ENCODE results near the gene SLC2A5. TPM values are rescaled to one million over a fixed set of nuclear protein-coding genes. Genes with fewer than 3 reads are reported as not detected.

The SLC2A5 gene
- total RNA-seq, 6 experiments from 2014 or later, result 0.10 to 0.83 (median 0.18) TPM; not detected in 1

DNA sequence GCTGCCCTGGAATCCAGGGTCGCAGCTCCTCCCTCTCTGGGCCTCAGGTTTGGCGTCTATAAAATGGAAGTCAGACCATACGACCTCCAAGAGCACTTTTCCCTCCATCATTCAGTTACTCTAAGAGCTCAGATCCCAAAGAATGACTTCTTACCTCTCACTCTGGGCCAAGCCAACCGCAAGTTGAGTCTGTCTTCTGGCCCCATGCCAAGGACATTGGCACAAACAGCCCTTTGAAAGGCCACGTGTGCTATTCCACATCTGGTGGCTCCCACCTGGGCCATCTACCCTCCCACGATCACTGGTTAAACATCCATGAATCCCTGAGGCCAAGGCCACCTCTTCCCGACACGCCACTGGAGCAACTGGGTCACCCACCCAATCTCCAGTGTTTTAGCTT, 55.6 kb downstream of the SLC2A5 start:
- Mint-ChIP-seq H3K9me3 (no peaks in the 10 kb centered on the region), H3K4me3 (no peak overlapping the region), H3K36me3 (ENCODE audit: low read depth) (no peaks in the 10 kb centered on the region), H3K27ac (no peak overlapping the region), H3K27me3 (ENCODE audit: insufficient read depth) (peaks cover 24% of the 10 kb centered on the region), H3K4me1 (ENCODE audit: low read depth) (0 out of 2 replicates have a peak, but pooled peaks cover 6% of the 10 kb centered on the region)
- no peak for DNase-seq
- TF ChIP-seq, protein P1, sequence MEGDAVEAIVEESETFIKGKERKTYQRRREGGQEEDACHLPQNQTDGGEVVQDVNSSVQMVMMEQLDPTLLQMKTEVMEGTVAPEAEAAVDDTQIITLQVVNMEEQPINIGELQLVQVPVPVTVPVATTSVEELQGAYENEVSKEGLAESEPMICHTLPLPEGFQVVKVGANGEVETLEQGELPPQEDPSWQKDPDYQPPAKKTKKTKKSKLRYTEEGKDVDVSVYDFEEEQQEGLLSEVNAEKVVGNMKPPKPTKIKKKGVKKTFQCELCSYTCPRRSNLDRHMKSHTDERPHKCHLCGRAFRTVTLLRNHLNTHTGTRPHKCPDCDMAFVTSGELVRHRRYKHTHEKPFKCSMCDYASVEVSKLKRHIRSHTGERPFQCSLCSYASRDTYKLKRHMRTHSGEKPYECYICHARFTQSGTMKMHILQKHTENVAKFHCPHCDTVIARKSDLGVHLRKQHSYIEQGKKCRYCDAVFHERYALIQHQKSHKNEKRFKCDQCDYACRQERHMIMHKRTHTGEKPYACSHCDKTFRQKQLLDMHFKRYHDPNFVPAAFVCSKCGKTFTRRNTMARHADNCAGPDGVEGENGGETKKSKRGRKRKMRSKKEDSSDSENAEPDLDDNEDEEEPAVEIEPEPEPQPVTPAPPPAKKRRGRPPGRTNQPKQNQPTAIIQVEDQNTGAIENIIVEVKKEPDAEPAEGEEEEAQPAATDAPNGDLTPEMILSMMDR (IDR thresholded peaks at IDR 0.05), result no peak

DNA sequence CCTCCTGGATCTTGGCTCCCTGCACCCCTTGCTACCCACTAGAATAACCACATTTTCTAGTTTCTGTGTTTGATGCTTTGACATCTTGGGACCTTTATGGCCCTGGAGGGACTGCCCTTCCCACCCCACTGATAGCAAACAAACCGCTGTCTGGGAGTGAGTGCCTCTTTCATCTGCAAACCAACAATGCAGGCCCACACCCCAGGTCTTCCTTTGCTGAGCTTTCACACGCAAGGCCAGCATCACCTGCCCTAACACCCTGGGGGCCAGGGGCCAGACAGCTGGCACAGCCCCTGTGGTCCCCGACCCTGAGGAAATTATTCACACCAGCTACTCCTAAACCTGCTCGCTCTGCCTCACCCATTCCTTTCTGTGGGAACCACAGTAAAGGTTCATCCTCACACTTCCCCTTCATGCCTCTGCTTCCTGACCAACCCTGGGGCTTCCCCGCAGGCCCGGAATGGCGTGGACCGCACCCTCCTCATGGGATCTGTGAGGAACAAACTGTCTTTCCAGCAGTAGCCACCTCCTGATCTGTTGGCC, 58.6 kb downstream of the SLC2A5 start:
- no peak overlapping the region for H3K27ac Mint-ChIP-seq
- no peaks in the 10 kb centered on the region for H3K36me3 Mint-ChIP-seq (ENCODE audit: low read depth)
- TF ChIP-seq, protein P1 (IDR thresholded peaks at IDR 0.05), result no peak
- 0 out of 2 replicates have a peak, but pooled peaks cover 6% of the 10 kb centered on the region for H3K4me1 Mint-ChIP-seq (ENCODE audit: low read depth)
- H3K27me3 Mint-ChIP-seq (ENCODE audit: insufficient read depth), result peaks cover 11% of the 10 kb centered on the region; the same call in 1 of the 2 replicates
- no peaks in the 10 kb centered on the region for H3K9me3 Mint-ChIP-seq
- H3K4me3 Mint-ChIP-seq, result no peak overlapping the region
- no peak for DNase-seq

DNA sequence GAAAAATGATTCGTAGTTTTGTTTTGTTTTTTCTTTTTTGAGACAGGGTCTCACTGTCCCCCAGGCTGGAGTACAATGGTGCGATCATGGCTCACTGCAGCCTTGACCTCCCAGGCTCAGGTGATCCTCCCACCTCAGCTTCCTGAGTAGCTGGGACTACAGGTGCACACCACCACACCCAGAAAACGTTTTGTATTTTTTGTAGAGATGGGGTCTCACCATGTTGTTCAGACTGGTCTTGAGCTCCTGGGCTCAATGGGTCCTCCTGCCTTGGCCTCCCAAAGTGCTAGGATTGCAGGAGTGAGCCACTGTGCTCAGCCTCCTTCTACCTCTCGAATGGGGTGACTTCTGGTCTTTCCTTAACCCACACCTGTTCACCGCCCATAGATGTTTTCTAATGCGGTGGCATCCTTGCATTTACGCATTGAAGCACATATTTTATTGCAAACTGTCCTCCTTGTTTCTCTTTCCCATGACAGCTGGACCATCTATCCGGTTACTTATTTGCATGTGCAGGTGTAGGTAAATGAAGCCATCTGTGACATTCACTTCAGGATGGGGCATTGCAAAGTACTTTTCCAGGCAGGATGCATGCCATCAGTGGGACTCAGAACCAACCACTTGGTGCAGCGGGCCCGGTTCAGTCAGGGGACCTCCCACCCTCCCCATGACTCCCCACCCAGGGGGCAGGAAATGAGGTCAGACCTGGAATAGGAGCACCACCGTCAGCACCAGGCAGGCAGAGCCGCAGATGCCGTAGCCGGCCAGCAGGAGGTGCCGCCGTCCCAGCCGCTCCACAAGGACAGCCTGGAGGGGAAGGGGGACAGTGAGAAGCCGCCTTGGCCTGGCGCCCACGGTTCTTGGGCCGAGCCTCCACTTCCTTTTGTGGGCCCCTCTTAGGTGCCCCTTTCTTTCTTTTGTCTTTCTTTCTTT, 59.7 kb downstream of the SLC2A5 start:
- Mint-ChIP-seq H3K4me3 (no peak overlapping the region), H3K27me3 (ENCODE audit: insufficient read depth) (peaks cover 9% of the 10 kb centered on the region; the same call in 1 of the 2 replicates), H3K27ac (no peak overlapping the region), H3K36me3 (ENCODE audit: low read depth) (no peaks in the 10 kb centered on the region), H3K4me1 (ENCODE audit: low read depth) (peaks cover 12% of the 10 kb centered on the region; the same call in 1 of the 2 replicates), H3K9me3 (no peaks in the 10 kb centered on the region)
- TF ChIP-seq, protein P1 (IDR thresholded peaks at IDR 0.05), result peak; percentile 79
- no peak for DNase-seq

DNA sequence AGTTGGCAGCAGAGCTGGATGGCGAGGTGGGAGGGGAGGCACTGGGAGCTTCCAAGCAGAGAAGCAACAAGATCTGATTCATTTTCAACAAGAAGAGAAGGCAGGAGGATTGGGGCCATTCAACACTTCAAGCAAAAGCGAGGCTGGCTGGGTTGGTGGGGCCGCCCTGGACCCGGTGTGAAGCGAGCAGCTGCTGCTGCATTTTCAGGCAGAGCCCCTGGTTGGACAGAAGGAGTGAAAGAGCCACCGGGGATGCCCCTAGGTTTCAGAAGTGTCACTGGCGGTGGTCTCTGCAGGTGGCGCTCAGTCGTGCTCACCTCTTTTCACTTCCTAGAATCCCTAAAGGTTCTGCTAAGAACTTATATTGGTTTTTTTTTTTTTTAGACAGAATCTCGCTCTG, 61.2 kb downstream of the SLC2A5 start:
- TF ChIP-seq, protein P1 (IDR thresholded peaks at IDR 0.05), result no peak
- Mint-ChIP-seq H3K4me3 (no peak overlapping the region), H3K9me3 (no peaks in the 10 kb centered on the region), H3K27ac (no peak overlapping the region), H3K4me1 (ENCODE audit: low read depth) (peaks cover 12% of the 10 kb centered on the region; the same call in 1 of the 2 replicates), H3K36me3 (ENCODE audit: low read depth) (no peaks in the 10 kb centered on the region), H3K27me3 (ENCODE audit: insufficient read depth) (peaks cover 10% of the 10 kb centered on the region)
- DNase-seq, result no peak

DNA sequence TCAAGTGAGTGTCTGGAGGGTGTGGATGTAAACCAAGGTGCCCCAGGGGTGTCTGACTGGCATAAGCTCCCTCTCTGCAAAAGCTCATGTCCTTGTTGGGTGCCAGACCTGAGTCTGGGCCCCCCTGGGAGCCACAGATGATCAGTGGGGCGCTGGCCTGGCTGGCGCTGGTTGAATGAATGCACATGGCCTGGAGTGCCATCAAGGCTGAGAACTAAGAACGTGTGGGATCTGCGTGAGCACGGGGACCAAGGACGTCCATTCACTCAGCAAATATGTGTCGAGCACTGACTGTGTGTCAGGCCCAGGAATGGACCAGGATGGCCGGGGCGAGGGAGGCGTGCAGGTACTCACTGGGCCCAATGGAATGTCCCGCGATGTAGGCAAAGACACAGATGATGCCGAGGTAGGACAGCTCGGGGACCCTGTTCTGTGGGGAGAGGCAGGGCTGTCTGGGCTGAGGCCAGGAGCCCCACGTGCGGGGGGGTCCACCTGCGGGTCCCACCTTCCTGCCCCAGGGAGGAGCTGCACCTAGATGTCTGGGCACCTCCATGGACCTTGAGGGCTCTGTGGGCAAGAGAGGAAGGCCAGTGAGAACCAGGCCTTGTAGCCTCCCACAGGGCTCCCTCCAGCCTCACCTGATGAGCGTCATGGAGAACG, 62.3 kb downstream of the SLC2A5 start:
- H3K27me3 Mint-ChIP-seq (ENCODE audit: insufficient read depth), result peaks cover 15% of the 10 kb centered on the region
- TF ChIP-seq, protein P1 (IDR thresholded peaks at IDR 0.05), result no peak
- no peaks in the 10 kb centered on the region for H3K9me3 Mint-ChIP-seq
- H3K36me3 Mint-ChIP-seq (ENCODE audit: low read depth), result no peaks in the 10 kb centered on the region
- H3K27ac Mint-ChIP-seq, result no peak overlapping the region
- H3K4me1 Mint-ChIP-seq (ENCODE audit: low read depth), result peaks cover 11% of the 10 kb centered on the region; the same call in 1 of the 2 replicates
- H3K4me3 Mint-ChIP-seq, result no peak overlapping the region
- DNase-seq, result no peak

All from HFFc6 (cell line).